Stimulated activated CD8-positive, alpha-beta memory T cell treated with anti-CD3 and anti-CD28 coated beads, Interleukin-2, amount 100 ng/mL, for 48 hours (primary cell): Measurements from ENCODE around the gene OR4E1.
"Not testable (repeated sequence)": the region's sequence is repeated elsewhere in the genome, so short reads cannot be mapped to it uniquely, and the experiment has no call there.

Experiments
- DNase-seq, 2 donors: peaks; one replicate each; pipeline ENCODE4 v3.0.0-alpha.2; 2020; ENCODE audit warnings: low read depth in 2 of 2

Gene OR4E1, protein sequence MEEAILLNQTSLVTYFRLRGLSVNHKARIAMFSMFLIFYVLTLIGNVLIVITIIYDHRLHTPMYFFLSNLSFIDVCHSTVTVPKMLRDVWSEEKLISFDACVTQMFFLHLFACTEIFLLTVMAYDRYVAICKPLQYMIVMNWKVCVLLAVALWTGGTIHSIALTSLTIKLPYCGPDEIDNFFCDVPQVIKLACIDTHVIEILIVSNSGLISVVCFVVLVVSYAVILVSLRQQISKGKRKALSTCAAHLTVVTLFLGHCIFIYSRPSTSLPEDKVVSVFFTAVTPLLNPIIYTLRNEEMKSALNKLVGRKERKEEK

DNA sequence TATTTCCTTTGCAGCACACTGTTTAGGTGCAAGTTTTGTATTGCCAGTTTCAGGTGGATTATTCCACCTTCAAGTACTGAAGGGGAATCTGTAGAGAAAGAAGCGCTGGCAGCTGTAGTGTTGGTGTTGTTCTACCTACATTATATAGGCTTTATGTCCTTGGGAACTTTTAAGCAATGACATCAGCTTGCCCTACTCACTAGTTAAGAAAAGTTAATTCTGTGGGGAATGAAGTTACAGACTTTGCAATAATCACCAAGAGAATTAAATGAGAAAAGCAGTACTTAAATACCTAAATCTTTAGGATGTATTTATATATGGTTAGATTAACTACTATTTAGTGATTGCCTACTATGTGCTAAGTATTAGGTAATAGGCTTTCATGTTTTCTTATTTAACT is at the start of gene OR4E1:
TSS of gene OR4E1 (minus strand) at position 101 of the 400 bp plus-strand sequence. CDS start 2,883 bp downstream, outside the sequence.
- DNase-seq, result no peak

DNA sequence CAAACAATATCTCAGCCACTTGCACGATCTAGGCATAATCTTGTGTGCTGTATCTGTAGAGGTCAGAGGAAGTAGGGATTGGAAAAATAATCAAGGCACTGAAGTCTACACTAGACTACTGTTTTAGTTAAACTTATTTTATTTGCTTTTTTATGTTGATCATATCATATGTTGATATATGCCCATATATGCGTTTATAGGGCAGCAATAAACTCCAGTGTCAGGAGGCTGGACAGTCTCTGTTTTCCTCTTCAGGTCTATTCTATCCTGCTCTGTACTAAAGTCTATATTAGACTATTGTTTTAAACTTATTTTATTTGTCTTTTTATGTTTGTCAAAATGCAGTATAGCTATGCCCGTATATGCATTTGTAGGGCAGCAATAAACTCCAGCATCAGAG is 47.9 kb upstream of the OR4E1 start:
- no peak for DNase-seq

DNA sequence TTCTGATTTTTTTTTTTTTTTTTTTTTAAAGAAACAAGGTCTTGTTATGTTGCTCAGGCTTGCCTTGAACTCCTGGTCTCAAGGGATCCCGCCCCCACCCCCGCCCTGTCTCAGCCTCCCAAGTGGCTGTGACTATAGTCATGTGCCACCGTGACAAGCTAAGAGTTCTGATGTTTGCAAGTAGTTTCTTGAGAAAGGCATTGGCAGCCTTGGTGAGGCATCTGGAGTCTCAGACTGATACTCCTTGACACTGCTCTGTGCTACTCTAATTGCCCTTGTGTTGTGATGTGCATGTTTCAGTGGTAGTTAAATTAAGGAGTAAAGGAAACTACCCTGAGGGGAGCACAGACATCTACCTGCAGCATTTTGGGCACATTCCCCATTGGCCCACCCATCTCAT is 46.2 kb upstream of the OR4E1 start:
- no peak for DNase-seq

DNA sequence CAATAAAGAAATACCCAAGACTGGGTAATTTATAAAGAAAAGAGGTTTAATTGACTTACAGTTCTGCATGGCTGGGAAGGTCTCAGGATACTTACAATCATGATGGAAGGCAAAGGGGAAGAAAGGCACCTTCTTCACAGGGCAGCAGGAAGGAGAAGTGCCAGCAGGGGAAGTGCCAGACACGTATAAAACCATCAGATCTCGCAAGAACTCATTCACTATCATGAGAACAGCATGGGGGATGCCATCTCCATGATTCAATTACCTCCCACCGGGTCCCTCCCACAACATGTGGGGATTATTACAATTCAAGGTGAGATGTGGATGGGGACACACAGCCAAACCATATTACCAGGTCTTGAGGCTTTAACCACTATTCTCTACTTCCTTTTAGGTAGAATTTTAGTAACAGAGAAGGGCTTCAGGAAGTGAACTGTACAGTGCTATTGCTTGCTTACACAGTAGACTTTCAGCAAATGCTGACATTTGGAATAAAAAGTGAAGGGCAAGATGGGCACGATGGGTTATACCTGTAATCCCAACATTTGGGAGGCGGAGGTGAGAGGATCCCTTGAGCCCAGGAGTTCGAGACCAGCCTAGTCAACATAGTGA is 40.8 kb upstream of the OR4E1 start:
- no peak for DNase-seq

DNA sequence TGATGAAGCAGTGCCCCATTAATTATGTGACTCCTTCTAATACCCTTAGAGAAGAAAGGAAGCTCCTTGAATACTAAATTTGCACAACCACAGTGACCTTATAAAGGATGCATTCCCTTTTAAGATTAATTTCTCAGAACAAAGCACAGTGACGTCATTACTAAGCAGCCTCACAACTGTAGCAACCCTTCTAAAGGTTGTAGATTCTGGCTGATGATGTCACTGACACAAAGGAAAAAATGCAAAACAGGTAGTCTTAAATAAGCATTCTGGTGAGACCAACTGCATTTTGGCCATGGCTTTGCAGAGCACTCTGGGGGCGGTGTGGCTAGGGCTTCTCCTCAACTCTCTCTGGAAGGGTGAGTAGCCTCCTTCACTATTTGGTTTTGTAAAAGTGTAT is 38.4 kb upstream of the OR4E1 start:
- no peak for DNase-seq

DNA sequence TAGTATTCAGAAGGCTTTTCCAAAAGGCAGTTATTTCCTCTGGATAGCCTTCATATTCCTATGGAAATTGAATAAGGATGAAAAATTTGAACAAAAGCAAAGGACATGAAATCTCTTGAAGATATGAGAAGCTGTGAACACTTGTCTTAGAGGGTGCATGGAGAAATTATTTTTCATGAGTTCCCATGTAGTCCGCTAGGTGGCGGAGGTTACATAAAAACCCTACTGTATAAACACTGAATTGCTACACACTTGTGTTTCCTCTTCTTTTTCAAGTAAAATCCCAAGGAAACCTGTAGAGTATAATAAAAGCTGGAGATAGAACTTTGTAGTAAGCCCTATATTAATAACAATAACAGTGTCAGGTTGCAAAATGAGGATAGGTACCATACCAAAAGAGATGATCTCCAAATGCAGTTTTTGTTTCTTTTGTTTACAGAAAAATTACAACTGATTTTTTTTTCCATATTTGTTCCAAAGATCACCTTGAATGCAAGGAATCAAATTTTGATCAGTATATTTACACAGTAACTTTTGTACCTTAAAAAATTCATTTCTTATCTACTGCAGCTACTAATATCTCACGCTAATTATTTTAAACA is 37.8 kb upstream of the OR4E1 start:
- no peak for DNase-seq

DNA sequence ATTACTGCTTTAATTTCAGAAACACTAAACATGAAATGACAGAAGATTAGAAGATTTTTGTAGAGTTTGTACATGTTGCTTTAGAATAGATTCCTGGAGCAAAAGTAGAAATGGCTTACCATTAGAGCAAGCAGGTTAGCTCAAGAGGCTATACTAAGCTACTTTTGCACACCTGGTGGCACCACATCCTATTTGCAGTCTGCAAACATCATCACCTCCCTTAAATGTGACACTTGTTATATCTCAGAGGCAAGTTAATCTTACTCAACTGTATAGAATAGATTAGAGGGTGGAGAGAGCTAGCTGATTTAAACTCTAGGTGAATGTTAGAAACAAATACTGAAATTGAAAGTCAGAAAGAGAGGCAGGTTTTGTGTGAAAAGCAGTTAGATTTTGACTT is 30.7 kb upstream of the OR4E1 start:
- no peak for DNase-seq

DNA sequence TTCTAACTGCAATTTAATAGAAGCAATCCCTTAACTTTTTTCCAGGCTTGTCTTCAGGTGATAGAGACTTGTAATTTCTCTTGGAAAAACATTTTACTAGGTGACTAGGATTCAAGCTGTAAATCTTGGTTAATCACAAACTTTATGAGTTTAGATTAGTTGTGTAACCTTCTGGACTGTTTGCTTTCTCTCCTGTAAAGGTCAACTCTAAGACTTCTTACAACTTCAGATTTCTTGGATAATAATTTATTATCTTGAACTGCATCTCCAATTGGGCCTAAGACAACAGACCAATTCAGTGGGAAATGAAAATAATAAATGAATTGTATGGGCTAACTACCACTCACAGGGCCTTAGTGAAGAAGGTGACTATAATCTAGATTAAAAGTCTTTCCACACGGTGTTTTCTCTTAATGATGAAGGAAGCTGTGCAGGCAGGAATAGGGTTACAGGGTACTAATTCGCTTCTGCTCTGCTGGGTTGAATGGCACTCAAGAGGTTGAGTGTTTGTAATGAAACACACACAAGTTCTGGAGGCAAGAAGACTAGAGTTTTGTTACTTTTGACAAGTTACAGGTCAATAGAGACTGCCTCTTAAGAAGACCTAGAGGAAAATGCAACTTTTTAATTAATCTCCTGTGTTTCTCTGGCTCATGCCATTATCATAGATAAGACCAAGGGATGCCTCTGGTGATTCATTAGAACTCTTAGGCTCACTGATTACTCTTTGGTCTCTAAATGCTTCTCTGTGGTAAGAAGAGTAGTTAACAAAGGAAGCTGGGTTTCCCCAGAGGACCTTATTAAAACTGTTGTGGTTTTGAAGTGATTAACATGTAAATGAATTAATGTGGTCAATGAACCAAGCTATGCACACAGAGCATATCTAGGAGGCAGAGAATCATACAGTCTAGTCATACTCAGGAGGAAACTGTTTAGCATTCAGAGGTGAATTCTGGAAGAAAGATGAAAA is 30.0 kb upstream of the OR4E1 start:
- no peak for DNase-seq

DNA sequence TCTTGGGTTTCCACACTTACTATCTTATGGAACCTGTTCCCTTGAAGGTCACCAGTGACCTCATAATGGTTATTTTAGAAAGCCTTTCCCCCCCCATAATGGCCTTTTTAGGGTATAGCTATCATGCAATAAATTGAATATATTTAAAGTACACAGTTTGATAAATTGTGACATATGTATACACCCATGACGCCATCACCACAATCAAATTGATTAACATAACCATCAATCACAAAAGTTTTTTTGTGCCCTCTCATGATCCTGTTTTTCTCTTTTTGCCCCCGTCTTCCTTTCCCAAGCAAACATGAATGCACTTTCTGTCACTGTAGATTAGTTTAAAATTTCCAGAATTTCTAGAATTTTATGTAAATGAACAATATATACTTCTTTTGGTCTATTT is 28.7 kb upstream of the OR4E1 start:
- no peak for DNase-seq

DNA sequence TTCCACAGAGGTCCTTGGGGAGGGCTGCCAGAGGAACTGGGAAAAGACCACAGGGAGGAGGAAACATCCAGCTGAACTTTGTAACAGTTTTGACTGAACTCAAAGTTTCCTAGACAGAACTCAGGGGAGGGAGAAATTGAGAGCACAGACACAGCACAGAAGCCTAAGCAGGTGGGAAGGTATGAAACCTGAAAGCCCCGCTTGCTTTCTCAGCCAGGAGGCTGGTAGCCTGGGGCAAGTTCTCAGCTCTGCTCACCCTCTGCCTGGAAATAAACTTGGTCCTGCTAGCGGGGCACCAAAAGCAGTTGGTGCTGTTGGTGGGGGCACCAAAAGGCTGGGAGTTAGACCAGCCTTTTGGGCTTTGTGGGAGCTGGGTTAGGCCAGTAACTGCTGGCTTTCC is 25.9 kb upstream of the OR4E1 start:
- DNase-seq, result no peak

DNA sequence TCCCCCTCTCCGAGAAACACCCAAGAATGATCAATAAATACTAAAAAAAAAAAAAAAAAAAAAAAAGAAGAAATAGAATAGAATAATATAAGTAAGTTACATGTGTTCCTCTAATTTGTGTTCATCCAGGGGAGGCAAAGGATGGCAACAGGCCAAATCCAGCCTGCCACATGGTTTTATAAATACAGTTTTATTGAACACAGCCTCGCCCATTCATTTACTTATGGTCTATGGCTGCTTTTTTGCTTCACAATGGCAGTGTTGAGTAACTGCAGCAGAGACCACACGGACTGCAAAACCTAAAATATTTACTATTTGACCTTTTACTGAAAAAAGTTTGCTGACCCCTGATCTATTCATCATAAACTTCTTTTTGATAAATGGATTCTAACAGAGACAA is 24.9 kb upstream of the OR4E1 start:
- not testable (repeated sequence) for DNase-seq

DNA sequence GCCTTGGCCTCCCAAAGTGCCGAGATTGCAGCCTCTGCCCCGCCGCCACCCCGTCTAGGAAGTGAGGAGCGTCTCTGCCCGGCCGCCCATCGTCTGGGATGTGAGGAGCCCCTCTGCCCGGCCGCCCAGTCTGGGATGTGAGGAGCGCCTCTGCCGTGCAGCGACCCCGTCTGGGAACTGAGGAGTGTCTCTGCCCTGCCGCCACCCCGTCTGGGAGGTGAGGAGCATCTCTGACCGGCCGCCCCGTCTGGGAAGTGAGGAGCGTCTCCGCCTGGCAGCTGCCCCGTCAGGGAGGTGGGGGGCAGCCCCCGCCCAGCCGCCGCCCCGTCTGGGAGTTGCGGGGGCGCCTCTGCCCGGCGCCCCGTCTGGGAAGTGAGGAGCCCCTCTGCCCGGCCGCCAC is 24.0 kb upstream of the OR4E1 start:
- DNase-seq, result not testable (repeated sequence)

DNA sequence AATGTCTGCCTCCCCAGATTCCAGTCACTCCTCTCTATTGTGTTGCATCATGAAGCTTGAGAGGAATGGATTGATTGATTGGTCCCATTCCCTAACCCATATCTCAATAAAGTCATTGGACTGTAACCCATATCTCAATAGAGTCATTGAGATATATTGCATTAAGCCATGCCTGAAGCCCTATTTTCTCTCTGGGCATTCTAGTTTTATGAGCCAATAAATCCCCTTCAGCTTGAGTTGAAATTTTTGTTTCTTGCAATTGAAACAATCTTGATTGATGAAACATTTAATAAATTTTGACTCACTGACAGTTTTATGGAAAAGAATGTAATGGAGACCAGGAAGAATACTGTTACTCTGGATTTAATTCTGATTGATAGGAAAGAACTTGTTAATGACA is 20.8 kb upstream of the OR4E1 start:
- no peak for DNase-seq

DNA sequence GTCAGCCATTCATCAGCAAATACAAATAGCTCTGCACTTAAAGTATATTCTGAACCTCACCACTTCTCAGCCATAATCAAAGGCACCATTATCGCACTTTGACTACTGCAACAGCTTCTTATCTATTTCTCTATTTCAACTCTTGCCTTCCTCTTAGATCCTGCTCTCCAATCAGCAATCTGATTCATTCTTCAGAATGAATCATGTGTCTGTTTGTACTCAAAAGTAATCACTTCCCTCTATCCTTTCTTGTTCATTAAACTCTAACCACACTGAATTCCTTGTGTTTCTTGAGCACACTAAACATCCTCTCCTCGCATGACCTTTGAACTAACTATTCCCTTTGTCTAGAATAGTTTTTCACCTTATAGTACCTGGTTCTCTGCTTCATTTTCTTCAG is 12.8 kb upstream of the OR4E1 start:
- no peak for DNase-seq

DNA sequence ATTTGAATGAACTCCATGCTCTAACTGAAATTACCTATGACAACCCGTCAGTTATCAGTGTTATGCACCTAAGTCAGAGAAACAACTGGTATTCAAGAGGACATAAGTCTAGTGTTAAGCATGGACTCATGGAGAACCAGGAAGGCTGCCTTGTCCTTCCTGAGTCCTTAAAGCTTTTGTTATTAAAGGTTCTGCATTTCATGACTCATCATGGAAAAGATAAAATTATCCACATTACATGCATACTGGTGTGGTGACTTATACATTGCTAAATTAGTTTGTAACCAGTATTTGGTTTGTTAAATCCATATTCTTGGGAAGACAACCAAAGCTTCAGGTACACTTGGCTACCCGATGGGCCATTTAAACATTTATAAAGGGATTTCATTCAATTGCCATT is 6.5 kb upstream of the OR4E1 start:
- no peak for DNase-seq

DNA sequence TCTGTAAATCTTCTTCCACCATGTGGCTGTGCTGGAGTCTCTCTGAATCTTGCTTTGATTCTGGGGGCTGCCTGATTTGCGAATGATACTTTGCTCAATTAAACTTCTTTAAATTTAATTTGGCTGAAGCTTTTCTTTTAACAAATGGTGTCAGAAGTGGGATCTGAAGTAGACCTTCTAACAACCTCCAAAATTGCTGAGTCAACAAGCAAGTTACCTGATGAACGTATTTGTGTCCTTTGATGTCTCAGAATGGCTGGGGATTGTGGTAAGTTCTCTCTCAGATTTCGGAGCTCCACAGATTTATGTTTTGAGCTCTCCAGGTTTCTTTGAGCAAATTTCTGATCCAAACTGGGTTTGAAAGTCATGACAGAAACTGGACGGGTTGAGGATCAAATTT is 1.9 kb upstream of the OR4E1 start:
- no peak for DNase-seq

DNA sequence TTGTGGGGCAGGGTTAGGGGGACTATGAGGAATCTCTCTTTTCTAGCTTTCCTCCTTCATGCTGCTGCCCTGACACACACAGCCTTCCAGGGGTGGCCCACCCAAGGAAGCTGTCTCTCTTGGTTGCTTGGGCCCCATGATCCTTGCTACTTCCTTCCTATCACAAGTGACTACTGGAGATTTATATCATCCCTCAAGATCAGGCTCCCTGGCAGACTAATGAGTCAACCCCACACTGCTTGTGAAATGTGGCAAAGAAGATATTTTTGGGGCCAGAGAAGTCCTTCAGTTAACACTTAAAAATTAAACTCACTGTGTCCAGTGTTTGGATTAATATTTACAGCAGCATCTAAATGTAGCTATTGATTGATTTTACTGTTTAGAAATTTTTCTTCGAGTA is 1.5 kb downstream of the OR4E1 start:
- no peak for DNase-seq

DNA sequence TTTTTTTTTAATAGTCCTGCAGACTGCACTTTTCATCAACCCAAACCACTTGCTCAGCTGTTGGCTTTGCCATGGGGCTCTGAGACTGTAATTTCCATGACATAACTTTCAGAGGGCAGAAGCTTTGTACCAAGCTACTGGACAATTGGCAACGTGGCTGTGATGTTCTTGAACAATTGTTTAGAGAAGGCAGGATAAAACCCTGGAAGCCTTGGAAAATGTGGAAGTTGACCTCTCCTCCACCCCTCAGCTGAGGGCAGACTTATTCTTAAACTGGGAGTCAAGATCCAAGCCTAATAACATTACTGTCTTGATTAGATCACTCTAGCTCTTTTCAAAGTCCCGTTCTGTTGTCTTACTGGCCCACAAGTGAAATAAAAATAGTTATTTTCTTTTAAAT is 2.2 kb downstream of the OR4E1 start:
- no peak for DNase-seq

DNA sequence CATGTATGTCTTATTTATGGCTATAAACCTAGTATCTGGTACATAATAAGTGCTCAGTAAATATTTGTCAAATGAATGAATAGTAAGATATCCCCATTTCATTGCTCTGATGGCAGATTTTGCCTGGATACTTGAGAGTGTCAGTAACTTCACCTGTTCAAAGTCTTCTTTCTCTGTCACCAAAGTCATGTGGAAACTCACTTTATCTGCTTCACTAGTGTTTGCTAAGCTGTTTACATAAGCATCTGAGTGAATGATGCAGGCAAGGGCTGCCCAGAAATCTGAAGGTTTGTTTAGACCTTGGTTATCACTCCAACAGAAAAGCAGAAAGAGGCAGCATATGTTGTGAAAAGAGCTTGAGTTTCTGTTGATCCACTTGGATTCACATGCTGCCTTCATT is 4.3 kb downstream of the OR4E1 start:
- DNase-seq, result no peak

DNA sequence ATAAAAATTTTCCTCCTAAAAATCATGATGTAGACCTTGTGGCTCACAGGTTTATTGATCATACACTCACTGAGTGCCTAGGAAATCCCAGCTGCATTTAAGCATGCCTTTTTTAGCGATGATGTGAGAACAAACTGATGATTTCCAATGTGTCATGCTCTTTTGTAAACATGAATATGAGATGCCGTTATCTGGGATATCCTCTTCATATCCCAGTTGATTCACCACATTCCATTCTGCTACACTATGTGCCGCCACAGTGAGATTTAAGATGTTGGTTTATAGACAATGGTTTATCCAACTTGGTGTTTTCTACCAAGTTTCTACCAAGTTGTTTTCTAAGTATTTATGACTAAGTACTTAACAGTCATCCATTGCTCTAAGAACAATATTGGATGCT is 5.2 kb downstream of the OR4E1 start:
- no peak for DNase-seq

DNA sequence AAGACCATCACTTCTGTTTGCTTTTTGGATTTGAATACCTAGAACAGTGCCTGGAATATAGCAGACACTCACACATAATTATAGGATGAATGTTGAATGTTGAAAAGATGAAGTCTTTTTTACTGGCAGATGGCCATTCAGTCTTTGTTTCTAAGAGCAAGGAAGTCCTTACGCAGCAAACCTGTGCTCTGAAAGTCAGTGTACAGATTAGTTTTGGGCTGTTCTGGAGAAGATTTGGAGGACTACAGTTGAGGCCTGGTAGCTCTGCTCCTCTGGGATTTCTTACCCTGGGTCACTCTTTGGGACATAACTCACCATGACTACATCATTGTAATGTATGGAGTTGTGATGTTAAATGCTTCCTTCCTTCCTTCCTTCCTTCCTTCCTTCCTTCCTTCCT is 16.6 kb downstream of the OR4E1 start:
- no peak for DNase-seq

DNA sequence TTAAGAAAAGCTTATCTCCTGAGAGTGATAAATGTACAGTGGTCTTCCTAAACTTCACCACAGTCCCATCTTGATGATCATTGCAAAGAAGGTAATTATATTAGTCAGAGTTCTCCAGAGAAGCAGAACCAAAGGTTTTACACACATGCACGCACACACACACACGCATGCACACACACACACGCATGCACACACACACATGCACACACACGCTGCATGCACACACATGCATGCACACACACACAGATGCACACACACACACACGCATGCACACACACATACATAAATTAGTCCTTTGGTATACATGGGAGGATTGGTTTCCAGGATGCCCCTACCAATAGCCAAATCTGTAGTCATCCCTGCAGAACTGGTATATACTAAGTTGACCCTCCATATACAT is 19.4 kb downstream of the OR4E1 start:
- DNase-seq, result no peak
